Thoracic aorta endothelial cell (primary cell): ENCODE measurements around the gene LILRA1. TPM values are rescaled to one million over a fixed set of nuclear protein-coding genes. Genes with fewer than 3 reads are reported as not detected.

Source experiments
- small RNA-seq: library from RNA; depleted of rRNA; stranded (forward); fragments of <200 nt; gene quantifications from one replicate; pipeline ENCODE3, GENCODE V24; 2012
- total RNA-seq: library from RNA; depleted of rRNA; stranded (reverse); fragments of >200 nt; gene quantifications from 2 replicates; pipeline ENCODE4 v1.2.3, GENCODE V29; 2012

The LILRA1 gene
- total RNA-seq, result not detected in 2 replicates

DNA sequence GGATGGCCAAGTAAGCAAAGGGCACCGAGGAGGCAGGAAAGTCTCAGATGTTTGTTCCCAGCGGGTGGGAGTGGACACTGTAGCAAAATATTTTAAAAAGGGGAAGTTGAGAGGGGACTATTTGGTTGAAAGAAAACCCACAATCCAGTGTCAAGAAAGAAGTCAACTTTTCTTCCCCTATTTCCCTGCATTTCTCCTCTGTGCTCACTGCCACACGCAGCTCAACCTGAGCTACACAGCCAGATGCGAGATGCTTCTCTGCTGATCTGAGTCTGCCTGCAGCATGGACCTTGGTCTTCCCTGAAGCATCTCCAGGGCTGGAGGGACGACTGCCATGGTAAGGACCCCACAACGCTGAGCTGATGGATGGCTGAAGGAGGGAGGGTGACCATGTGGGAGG is at the start of gene LILRA1:
TSS of gene LILRA1 (plus strand) at position 188 of the 400 bp plus-strand sequence. CDS start 613 bp downstream, outside the sequence.

GRCh38 chr19:54573330-54573872 is 20.0 kb upstream of the LILRA1 start, which contains the start of gene LILRA2:
Gene LILRA2 (plus strand): TSS chr19:54573790. CDS start chr19:54573879, 89 bp downstream.

GRCh38 chr19:54630262-54630661 is 36.8 kb downstream of the LILRA1 start, which contains the start of gene LILRB1:
Gene LILRB1 (plus strand): TSS chr19:54630484. CDS start chr19:54631074, 590 bp downstream.

Small RNA genes within 50 kb of the gene (small RNA-seq; reads per million reads assigned to genes)
- not detected for gene AC245036.2
- gene AC245036.3, result not detected
- gene MIR8061, result not detected

Other genes starting within 250 kb of the LILRA1 start
- gene LAIR1, start 228.7 kb upstream of the LILRA1 start, total RNA-seq, result not detected in 2 replicates
- gene TTYH1, start 178.2 kb upstream of the LILRA1 start, total RNA-seq, result not detected in 2 replicates
- 46.4 and 74.3 TPM in 2 replicates for gene LENG8, start 144.4 kb upstream of the LILRA1 start, total RNA-seq
- gene LENG9, start 129.9 kb upstream of the LILRA1 start, total RNA-seq, result 3.6 TPM in 2 replicates
- 27.1 and 27.4 TPM in 2 replicates for gene CDC42EP5, start 120.3 kb upstream of the LILRA1 start, total RNA-seq
- gene LAIR2, start 90.8 kb upstream of the LILRA1 start, total RNA-seq, result not detected in 2 replicates
- not detected in 2 replicates for gene LILRA2, start 19.8 kb upstream of the LILRA1 start, total RNA-seq
- not detected in 2 replicates for gene LILRB1, start 36.9 kb downstream of the LILRA1 start, total RNA-seq
- gene LILRB4, start 69.4 kb downstream of the LILRA1 start, total RNA-seq, result not detected in 2 replicates
- not detected in 2 replicates for gene KIR3DL3, start 130.8 kb downstream of the LILRA1 start, total RNA-seq
- not detected in 2 replicates for gene KIR2DL3, start 144.9 kb downstream of the LILRA1 start, total RNA-seq
- not detected in 2 replicates for gene KIR2DL1, start 176.2 kb downstream of the LILRA1 start, total RNA-seq
- gene KIR2DL4, start 210.0 kb downstream of the LILRA1 start, total RNA-seq, result not detected in 2 replicates
- gene KIR3DL1, start 222.8 kb downstream of the LILRA1 start, total RNA-seq, result not detected in 2 replicates
- gene KIR2DS4, start 239.0 kb downstream of the LILRA1 start, total RNA-seq, result not detected in 2 replicates